22Rv1 (cell line): ENCODE data around the gene PROX1.
A peak's percentile ranks its signal among the peaks of the same experiment; 100 is the strongest.
"Not testable (repeated sequence)": the region's sequence is repeated elsewhere in the genome, so short reads cannot be mapped to it uniquely, and the experiment has no call there.

Experiments
- H3K27ac ChIP-seq: fragments of 450-650 bp; 2 replicates; pipeline ENCODE4 v1.5.1; 2017
- CTCF ChIP-seq: fragments of 450-650 bp; IDR thresholded peaks from 2 replicates; pipeline ENCODE4 v1.5.1; 2017; ENCODE audit warnings: mild to moderate bottlenecking
- ZFX ChIP-seq: fragments of 450-650 bp; IDR thresholded peaks from 2 replicates; pipeline ENCODE4 v1.6.1; 2017; ENCODE audit warnings: antibody characterized with exemption, borderline replicate concordance

PROX1 gene

GRCh38 chr1:214086945-214087344 lies 99.2 kb downstream of the PROX1 start:
- H3K27ac ChIP-seq, result no peak overlapping the region
- TF ChIP-seq ZFX, result no peak
- peak; percentile 16; the same call in 1 of the 2 replicates for TF ChIP-seq CTCF

DNA sequence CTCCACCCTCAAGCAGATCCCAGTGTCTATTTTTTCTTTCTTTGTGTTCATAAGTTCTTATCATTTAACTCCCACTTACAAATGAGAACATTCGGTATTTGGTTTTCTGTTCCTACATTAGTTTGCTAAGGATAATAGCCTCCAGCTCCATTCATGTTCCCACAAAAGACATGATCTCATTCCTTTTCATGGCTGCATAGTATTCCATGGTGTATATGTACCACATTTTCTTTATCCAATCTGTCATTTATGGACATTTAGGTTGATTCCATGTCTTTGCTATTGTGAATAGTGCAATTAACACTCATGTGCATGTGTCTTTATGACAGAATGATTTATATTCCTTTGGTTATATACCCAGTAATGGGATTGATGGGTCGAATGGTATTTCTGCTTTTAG lies 101.2 kb downstream of the PROX1 start:
- H3K27ac ChIP-seq, result not testable (repeated sequence)
